Natural killer cell (primary cell): ENCODE data around the gene PAK5. TPM values are rescaled to one million over a fixed set of nuclear protein-coding genes. Genes with fewer than 3 reads are reported as not detected.

Experiments
- ATAC-seq, 3 donors: fragments of 150-1000 bp in 2 of 3; fragments of 200-7000 bp in 1 of 3; cut with Tn5 transposase; 1 replicate in 1 of 3; 2 replicates in 2 of 3; pipeline ENCODE4 v1.10.0; 2021; ENCODE audit warnings: mild to moderate bottlenecking in 2 of 3, moderate library complexity in 2 of 3
- DNase-seq, 2 donors: peaks; one replicate each; pipeline versions ENCODE4 v3.0.0 to v3.0.0-alpha.2; 2013 to 2021; ENCODE audit warnings: mixed read lengths in 1 of 2
- H3K27ac ChIP-seq: one replicate; pipeline ENCODE4 v1.5.1; 2013; ENCODE audit warnings: mild to moderate bottlenecking, low read length
- H3K27me3 ChIP-seq: one replicate; pipeline ENCODE4 v1.6.1; 2013; ENCODE audit warnings: low read length; ENCODE audit not compliant: control insufficient read depth, insufficient read depth
- H3K36me3 ChIP-seq: one replicate; pipeline ENCODE4 v1.6.1; 2013; ENCODE audit warnings: low read length; ENCODE audit not compliant: control insufficient read depth, insufficient read depth
- H3K4me1 ChIP-seq: one replicate; pipeline ENCODE4 v1.6.1; 2013; ENCODE audit warnings: low read length; ENCODE audit not compliant: control insufficient read depth, insufficient read depth
- H3K4me3 ChIP-seq: one replicate; pipeline ENCODE4 v1.5.1; 2013; ENCODE audit warnings: low read length
- H3K9me3 ChIP-seq: one replicate; pipeline ENCODE4 v1.6.1; 2013; ENCODE audit warnings: low read length; ENCODE audit not compliant: control insufficient read depth, insufficient read depth
- H3K27ac Mint-ChIP-seq, 2 donors: one replicate each; pipeline ENCODE4 v1.8.0; 2022; ENCODE audit warnings: mild to moderate bottlenecking in 2 of 2, mixed read lengths in 2 of 2, moderate library complexity in 1 of 2
- H3K27me3 Mint-ChIP-seq, 2 donors: one replicate each; pipeline ENCODE4 v1.8.0; 2022; ENCODE audit warnings: low read depth in 2 of 2, mixed read lengths in 2 of 2
- H3K36me3 Mint-ChIP-seq: one replicate; pipeline ENCODE4 v1.8.0; 2022; ENCODE audit warnings: mixed read lengths
- H3K4me1 Mint-ChIP-seq, 2 donors: one replicate each; pipeline ENCODE4 v1.8.0; 2022; ENCODE audit warnings: mixed read lengths in 2 of 2
- H3K4me3 Mint-ChIP-seq: one replicate; pipeline ENCODE4 v1.8.0; 2022; ENCODE audit warnings: mild to moderate bottlenecking, moderate library complexity, mixed read lengths
- H3K9me3 Mint-ChIP-seq, 2 donors: one replicate each; pipeline ENCODE4 v1.8.0; 2022; ENCODE audit warnings: mixed read lengths in 2 of 2
- WGBS: methylation state at CpG from one replicate; pipeline ENCODE4 v1.1.7; 2013; ENCODE audit warnings: missing lambda C conversion rate; ENCODE audit not compliant: insufficient coverage; 5-methylcytosine and 5-hydroxymethylcytosine counted together
- intact Hi-C: fragments of 100-400 bp; cut with micrococcal nuclease; formaldehyde crosslinking; loops from one replicate; pipeline ENCODE4 v1.14.2; 2022
- total RNA-seq, 4 donors: library from RNA; stranded (reverse); fragments of 120-200 nt in 1 of 4; gene quantifications; one replicate each; pipeline versions ENCODE4 v1.2.3 to v1.2.4, GENCODE V29; 2013 to 2022
- TF ChIP-seq, protein P1 (sequence below): fragments of 200-600 bp; IDR thresholded peaks from one replicate; pipeline ENCODE4 v1.8.0; 2022; ENCODE audit warnings: antibody characterized with exemption

The PAK5 gene
- total RNA-seq, 3 donors from 2014 or later (not counting 1 experiment from before 2014, with no cell fraction given): not detected

DNA sequence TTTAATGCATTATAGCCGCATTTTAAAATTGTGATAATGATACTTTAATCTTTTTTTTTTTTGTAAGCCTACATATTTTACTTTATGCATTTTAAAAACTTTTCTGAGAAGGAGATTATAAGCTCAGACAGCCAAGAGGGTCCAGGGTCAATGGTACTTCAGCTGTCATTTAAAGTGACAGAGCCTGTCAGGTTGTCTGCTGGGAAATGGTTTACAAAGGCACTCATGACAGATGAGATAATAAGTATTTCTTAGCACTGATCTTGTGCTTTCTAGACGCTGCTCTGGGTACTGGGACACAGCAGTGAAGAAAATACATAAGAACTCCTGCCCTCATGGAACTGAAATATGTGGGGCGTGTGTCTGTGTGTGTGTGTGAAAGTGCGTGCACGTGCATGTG lies 304.9 kb downstream of the PAK5 start:
- no peak for ATAC-seq
- Histone ChIP-seq H3K9me3 (no peaks in the 10 kb centered on the region), H3K27ac (no peak overlapping the region), H3K36me3 (no peaks in the 10 kb centered on the region), H3K4me1 (no peaks in the 10 kb centered on the region), H3K4me3 (no peak overlapping the region), H3K27me3 (no peaks in the 10 kb centered on the region)
- WGBS: 67% methylated on average over 3 of the region's 5 CpGs
- TF ChIP-seq, protein P1, sequence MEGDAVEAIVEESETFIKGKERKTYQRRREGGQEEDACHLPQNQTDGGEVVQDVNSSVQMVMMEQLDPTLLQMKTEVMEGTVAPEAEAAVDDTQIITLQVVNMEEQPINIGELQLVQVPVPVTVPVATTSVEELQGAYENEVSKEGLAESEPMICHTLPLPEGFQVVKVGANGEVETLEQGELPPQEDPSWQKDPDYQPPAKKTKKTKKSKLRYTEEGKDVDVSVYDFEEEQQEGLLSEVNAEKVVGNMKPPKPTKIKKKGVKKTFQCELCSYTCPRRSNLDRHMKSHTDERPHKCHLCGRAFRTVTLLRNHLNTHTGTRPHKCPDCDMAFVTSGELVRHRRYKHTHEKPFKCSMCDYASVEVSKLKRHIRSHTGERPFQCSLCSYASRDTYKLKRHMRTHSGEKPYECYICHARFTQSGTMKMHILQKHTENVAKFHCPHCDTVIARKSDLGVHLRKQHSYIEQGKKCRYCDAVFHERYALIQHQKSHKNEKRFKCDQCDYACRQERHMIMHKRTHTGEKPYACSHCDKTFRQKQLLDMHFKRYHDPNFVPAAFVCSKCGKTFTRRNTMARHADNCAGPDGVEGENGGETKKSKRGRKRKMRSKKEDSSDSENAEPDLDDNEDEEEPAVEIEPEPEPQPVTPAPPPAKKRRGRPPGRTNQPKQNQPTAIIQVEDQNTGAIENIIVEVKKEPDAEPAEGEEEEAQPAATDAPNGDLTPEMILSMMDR: no peak
- Mint-ChIP-seq H3K4me1 (no peaks in the 10 kb centered on the region), H3K27ac (no peak overlapping the region), H3K4me3 (no peak overlapping the region), H3K36me3 (no peaks in the 10 kb centered on the region), H3K27me3 (peaks cover 0 to 2% of the 10 kb centered on the region in 2 donors), H3K9me3 (peaks cover 0 to 2% of the 10 kb centered on the region in 2 donors)
- DNase-seq: no peak
- intact Hi-C loops: no loop called here

- H3K27me3 ChIP-seq: no peaks in the 10 kb centered on the region
- H3K4me3 ChIP-seq: no peak overlapping the region
- H3K27ac ChIP-seq: no peak overlapping the region
- H3K4me1 ChIP-seq: no peaks in the 10 kb centered on the region
- TF ChIP-seq, protein P1: no peak
- Mint-ChIP-seq H3K27me3 (peaks cover 0 to 2% of the 10 kb centered on the region in 2 donors), H3K27ac (no peak overlapping the region), H3K9me3 (peaks cover 0 to 2% of the 10 kb centered on the region in 2 donors), H3K4me1 (no peaks in the 10 kb centered on the region), H3K36me3 (no peaks in the 10 kb centered on the region), H3K4me3 (no peak overlapping the region)
- no peak for ATAC-seq
- H3K9me3 ChIP-seq: no peaks in the 10 kb centered on the region
- WGBS: 58% methylated on average over 4 of the region's 4 CpGs
- intact Hi-C loops: no loop called here
- DNase-seq: no peak
- H3K36me3 ChIP-seq: no peaks in the 10 kb centered on the region
Measured at GRCh38 chr20:9532069-9532838, 306.6 kb downstream of the PAK5 start.

GRCh38 chr20:9531581-9531980 lies 307.3 kb downstream of the PAK5 start:
- WGBS: 67% methylated on average over 1 of the region's 2 CpGs
- Mint-ChIP-seq H3K27ac (no peak overlapping the region), H3K4me3 (no peak overlapping the region), H3K27me3 (peaks cover 0 to 2% of the 10 kb centered on the region in 2 donors), H3K36me3 (no peaks in the 10 kb centered on the region), H3K4me1 (no peaks in the 10 kb centered on the region), H3K9me3 (peaks cover 0 to under 1% of the 10 kb centered on the region in 2 donors)
- no peak overlapping the region for H3K27ac ChIP-seq
- H3K4me1 ChIP-seq: no peaks in the 10 kb centered on the region
- no peaks in the 10 kb centered on the region for H3K9me3 ChIP-seq
- intact Hi-C loops: no loop called here
- no peak overlapping the region for H3K4me3 ChIP-seq
- no peak for ATAC-seq
- no peaks in the 10 kb centered on the region for H3K27me3 ChIP-seq
- DNase-seq: no peak
- TF ChIP-seq, protein P1: no peak
- no peaks in the 10 kb centered on the region for H3K36me3 ChIP-seq

DNA sequence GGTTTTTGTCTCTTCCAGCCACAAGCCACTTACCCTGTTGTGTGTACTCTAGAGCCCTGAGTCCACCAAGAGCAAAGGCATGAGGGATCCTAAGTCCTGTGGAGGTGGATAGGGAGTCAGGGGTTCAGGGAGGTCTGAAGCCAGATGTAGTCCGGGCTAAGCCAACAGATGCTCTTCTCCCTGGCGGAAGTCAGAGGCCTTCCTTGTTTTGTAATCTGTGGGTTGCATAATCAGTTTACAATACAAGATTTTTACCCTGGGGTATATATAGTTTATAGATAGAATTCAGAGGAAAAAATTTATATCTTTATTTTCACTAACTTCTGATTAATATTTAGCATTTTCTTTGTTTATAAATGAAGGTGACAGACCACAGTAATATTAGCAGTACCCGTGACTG lies 315.2 kb downstream of the PAK5 start:
- 85% methylated on average over 2 of the region's 3 CpGs for WGBS
- Histone ChIP-seq H3K4me3 (no peak overlapping the region), H3K4me1 (no peaks in the 10 kb centered on the region), H3K27me3 (no peaks in the 10 kb centered on the region), H3K9me3 (no peaks in the 10 kb centered on the region), H3K36me3 (no peaks in the 10 kb centered on the region), H3K27ac (no peak overlapping the region)
- Mint-ChIP-seq H3K36me3 (no peaks in the 10 kb centered on the region), H3K4me1 (no peaks in the 10 kb centered on the region), H3K4me3 (no peak overlapping the region), H3K27me3 (peaks cover 3 to 4% of the 10 kb centered on the region in 2 donors), H3K9me3 (no peaks in the 10 kb centered on the region), H3K27ac (no peak overlapping the region)
- ATAC-seq: no peak
- TF ChIP-seq, protein P1: no peak
- intact Hi-C loops: no loop called here
- no peak for DNase-seq
